Right lung (tissue), 5 donors: ENCODE measurements around the gene FRAS1. TPM values are rescaled to one million over a fixed set of nuclear protein-coding genes. Genes with fewer than 3 reads are reported as not detected.
"Not testable (repeated sequence)": the region's sequence is repeated elsewhere in the genome, so short reads cannot be mapped to it uniquely, and the experiment has no call there.

Experiments
- DNase-seq, 2 donors: peaks; one replicate each; pipeline ENCODE4 v3.0.0-alpha.2; 2013
- polyA plus RNA-seq, 5 donors: library from polyadenylated mRNA; unstranded; fragments of 120-200 nt; gene quantifications; one replicate each; pipeline versions ENCODE4 v1.2.1 to v1.2.3, GENCODE V29; 2013; ENCODE audit warnings: inconsistent platforms in 1 of 5, low replicate concordance in 1 of 5; ENCODE audit not compliant: insufficient read length in 5 of 5, insufficient read depth in 1 of 5

Gene FRAS1
- polyA plus RNA-seq, 5 donors, result 23.5 to 45.6 (median 42.8) TPM

DNA sequence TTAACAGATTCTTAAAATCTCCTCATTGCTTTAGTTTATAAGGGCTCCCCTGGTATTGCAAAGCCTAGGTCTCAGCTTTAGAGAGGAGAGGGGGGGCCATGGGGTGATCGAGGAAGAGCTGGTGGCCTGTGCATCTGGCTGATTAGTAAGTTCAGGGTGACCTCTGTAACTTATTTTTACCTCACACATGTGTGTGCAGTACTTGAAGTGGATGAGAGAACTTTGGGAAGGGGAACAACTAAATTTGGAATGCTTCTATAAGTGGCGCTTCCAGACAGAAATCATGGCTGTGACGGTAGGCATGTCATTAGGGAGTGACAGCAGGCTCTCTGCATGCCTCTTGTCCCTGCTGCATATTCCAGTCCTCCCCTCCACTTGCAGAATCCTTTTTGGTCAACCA lies 41.9 kb downstream of the FRAS1 start:
- no peak for DNase-seq

DNA sequence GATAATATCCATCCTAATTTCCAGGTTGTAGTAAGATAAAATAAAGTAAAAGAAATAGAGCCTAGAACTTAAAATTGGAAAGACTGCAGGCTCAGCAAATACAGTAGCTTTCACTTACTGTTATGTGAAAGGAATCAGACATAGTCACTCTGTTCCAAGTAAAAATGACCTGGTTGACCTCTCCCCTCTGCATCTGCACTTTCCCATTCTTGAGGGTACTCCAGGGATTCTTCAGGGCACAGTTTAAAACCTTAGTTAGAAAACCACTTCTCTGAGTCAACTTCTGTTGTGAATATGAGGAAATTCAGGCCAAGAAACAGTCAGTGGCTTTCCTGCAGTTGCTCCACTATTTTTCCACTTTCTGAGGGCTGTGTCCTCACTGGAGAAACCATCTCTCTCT lies 42.9 kb downstream of the FRAS1 start:
- DNase-seq, result no peak

DNA sequence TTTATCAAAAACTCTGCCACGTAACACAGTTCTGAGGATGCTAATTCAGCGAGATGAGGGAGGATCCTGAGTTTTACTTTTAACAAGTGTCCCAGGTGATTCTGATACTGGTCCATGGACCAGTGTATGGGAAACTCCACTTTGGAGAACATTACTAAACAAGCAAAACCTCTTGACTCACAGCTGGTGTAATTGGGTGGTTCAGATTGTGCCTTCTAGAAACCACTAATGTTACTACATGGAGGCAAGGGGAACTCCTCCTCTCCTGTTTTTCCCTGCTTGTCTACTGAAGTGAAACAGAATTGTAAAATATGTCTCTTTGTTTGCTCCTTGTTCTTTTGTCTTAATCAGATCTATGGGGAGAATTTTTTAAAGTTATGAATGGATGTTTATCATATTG lies 62.6 kb downstream of the FRAS1 start:
- DNase-seq, result no peak

DNA sequence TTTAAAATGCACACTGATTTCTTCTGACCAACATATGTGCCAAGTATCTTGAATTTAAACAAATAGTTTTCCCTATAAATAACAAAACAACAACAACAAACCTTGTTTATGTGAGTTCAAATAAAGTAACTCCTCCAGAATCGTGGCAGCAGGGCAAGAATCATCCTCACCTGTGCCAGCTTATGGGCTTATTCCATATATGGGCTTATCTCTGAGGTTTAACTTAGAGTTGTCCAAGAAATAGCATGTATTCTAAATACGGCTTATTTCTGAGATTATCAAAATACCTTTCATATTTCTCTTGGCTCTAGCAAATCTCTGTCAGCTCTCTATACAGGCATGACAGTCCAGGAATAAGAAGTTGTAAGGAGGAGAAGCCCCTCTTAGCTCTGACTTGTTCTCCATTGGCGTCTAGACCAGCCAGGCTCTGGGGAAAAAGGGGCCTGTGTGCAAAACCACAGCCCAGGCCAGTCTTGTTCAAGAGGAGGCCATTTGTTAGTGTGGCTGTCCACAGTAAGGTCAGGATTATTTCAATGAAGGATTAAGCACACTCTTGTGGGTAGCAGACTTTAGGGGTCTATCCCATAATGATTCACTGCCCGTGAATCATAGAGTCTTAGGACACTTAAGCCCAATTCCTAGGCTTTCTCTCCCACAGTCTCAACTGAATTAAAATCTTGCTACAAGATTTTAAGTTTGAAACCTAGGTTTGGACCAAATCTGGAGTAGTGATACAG lies 63.2 kb downstream of the FRAS1 start:
- DNase-seq, result no peak

DNA sequence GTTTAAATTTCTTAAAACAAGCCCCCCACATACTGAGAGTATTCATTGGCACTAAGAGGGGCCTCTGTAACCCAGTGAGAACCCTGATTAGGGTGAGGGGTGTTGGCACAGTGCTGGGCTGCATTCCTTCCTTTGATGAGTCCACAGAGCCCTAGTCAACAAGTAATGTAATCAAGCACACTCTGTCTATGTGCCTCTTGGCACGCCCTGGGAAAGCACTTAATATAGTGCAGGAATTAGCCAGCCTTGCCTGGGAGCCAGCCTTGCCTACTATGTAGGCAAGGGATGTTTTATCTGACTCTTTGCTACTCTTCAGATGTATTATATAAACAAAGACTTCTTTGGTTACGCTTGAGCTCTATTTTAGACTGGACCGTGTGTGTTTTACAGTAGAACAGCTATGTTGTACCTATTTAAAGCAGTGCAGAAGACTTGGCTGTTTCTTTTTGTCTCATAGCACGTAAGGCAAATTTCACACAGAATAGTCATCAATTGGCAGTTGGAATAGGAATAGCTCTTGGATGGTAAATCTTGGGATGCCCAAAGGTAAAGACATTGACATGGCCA lies 64.3 kb downstream of the FRAS1 start:
- peak; percentile 40 to 48 for DNase-seq

DNA sequence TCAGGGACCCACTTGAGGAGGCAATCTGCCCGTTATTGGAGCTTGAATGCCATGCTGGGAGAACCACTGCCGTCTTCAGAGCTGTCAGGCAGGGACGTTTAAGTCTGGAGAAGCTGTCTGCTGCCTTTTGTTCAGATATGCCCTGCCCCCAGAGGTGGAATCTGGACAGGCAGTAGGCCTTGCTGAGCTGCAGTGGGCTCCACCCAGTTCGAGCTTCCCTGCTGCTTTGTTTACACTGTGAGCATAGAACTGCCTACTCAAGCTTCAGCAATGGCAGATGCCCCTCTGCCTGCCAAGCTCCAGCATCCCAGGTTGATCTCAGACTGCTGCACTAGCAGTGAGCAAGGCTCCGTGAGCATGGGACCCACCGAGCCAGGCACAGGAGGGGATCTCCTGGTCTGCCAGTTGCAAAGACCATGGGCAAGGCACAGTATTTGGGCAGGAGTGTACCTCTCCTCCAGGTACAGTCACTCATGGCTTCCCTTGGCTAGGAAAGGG lies 68.8 kb downstream of the FRAS1 start:
- not testable (repeated sequence) for DNase-seq

DNA sequence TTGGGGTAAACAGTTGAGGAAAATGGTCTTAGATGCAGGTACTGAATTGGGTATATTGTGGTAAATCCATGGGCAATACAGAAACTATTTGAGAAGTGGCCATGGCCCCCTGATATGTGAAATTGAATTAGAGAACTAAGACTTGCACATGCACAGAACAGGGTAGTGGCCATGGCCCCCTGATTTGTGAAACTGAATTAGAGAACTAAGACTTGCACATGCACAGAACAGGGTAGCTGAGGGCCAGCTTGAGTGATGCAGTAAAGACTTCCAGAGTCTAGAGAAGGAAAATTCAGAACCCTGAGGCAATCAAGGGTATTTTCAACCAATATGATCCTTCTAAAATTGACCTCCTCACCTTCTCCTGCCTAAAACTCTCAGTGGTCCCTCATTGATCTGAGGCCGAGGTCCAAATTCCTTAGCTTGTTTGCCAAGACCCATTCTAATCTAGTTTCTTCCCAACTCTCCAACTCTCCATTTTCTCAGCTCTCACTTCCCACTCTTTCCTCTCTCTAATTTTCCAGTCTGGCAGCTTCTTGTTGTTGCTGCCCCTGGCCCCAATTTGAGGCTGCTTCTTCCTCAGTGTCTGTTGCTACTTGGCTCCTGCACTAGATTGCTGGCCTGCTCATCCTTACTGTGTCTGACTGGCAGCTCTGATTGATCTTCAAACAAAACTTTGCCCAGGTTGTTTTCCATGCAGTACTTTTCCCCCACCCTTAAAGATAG lies 72.4 kb downstream of the FRAS1 start:
- DNase-seq, result no peak

DNA sequence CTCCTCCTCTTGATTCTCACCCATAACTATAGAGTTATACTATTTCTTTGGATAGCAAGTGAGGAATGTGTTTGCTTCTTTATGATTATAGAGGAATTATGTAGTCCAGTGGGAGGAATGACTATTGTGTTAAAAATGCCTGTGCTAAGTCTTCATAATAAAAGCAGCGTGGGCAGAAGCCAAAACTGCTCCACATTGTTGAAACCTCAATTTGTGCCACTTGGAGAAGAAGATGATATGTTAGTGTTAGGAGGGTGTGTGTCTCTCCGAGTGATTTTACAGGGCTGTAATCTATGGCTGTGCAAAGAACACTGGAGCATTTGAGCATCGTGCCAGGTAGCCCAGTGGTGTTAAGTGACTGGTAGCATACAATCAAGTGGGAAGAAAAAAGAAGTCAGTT lies 74.3 kb downstream of the FRAS1 start:
- no peak for DNase-seq

DNA sequence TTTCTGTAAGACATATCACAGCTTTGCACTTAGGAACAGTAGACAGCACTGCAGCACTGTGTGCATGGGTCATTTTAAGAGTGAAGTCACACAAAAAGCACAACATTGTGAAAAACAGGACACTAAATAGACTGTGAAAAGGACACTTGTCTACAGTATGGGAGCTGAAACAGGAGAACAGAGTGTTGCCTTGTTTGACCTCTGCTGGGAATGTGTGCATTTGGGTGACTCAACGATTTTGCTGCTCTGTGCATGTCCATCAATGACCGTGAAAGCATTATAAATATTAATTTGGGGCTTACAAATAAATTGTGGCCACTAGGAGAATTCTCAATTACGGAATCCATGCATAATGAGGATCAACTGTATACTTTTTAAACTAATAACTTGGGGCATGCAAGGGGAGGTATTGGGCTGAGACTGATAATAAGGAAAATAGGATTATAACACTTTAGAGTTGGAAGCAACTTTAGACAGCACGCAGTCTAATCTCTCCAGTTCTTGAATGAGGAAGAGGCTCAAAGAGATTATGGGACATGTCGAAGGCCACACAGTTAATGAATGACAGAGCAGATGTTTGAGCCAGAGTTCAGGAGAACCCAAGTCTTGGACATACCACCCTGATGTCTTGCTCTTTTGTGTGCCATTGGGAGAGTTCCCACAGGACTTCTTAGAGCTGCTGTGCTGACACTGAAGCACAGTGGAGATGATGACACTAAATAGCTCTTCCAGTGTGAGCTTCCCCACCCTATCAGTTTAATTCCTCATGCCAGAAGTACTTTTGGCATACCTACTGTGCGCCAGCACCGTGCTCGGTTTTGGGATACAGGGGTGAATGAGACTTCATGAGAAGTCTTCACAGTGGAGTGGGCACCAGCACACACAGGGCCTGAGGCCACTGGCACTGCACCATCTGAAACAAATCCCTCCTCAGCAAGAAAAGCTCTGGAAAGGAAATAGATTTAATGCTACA lies 79.3 kb downstream of the FRAS1 start:
- DNase-seq, result no peak

DNA sequence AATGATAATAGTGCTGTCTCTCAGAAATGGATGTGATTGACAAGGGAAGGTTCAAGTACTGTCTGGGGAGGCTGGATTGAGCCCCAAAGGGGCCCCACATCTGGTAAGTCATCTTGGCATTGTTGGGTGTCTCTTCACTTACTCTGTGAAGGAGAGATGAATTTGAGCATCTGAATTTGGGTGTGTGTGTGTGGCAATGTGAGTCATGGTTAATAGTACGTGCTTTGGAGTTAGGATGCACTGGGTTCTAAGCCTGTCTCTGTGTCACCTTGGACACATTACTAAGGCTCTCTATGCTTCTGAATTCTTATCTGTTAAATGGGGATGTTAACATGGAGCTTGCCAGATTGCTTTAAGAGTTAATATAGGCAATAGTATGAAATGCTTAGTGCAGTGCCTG lies 80.4 kb downstream of the FRAS1 start:
- DNase-seq, result no peak

DNA sequence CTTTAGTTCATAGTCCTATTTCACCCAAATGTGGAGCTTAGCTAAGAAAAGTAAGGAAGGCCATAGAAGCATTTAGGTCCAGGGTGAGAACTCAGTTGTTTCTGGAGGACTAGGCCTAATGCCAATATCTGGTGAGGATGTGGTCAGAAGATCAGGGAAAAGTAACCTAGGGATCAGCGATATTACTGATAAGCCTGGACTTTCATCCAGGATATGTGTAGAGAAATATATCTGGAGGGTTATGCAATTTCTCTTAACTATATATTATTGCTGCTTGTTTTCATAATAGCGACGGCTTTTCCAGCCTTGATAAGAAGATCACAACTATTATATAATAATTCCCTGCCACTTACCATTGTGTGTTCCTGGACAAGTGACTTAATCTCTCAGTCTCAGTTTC lies 81.1 kb downstream of the FRAS1 start:
- no peak for DNase-seq

DNA sequence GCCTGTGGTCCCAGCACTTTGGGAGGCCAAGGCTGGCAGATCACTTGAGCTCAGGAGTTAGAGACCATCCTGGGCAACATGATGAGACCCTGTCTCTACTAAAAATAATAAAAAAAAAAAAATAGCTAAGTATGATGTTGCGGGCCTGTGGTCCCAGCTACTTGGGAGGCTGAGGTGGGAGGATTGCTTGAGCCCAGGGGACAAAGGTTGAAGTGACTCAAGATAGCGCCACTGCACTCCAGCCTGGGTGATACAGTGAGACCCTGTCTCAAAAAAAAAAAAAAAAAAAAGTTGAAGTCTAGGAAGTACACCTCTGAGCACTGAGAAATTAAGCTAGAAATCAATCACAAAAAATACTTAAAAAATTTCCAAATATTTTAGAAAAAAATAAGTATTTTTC lies 86.5 kb downstream of the FRAS1 start:
- no peak for DNase-seq

DNA sequence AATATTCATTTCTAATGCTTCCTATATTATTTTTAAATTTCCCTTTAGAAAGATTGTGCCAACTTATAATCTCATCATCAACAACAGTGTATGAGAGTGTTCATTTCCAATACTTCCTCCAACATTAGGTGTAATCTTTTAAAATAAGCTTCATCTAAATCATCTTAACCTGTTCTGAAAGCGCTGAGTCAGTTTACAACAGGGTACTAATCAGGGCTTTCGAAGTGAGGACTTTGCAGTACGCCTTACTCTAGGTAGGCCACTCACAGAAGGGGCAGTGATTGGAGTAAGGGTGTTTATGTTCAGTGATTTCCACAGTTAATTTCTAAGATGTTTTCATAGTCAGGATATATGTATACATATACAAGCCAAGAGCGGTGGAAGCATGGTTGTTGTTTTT lies 87.9 kb downstream of the FRAS1 start:
- no peak for DNase-seq

DNA sequence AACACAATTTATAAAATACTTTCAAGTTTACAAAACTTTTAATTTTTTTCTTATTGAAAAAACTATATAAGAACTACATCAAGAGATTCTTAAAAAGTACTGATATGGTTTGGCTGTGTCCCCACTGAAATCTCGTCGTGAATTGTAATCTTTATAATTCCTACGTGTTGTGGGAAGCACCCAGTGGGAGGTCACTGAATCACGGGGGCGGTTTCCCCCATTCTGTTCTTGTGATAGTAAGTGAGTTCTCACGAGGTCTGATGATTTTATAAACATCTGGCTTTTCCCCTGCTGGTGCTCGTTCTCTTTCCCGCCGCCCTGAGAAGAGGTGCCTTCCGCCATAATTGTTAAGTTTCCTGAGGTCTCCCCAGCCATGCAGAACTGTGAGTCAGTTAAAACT lies 88.5 kb downstream of the FRAS1 start:
- no peak for DNase-seq

DNA sequence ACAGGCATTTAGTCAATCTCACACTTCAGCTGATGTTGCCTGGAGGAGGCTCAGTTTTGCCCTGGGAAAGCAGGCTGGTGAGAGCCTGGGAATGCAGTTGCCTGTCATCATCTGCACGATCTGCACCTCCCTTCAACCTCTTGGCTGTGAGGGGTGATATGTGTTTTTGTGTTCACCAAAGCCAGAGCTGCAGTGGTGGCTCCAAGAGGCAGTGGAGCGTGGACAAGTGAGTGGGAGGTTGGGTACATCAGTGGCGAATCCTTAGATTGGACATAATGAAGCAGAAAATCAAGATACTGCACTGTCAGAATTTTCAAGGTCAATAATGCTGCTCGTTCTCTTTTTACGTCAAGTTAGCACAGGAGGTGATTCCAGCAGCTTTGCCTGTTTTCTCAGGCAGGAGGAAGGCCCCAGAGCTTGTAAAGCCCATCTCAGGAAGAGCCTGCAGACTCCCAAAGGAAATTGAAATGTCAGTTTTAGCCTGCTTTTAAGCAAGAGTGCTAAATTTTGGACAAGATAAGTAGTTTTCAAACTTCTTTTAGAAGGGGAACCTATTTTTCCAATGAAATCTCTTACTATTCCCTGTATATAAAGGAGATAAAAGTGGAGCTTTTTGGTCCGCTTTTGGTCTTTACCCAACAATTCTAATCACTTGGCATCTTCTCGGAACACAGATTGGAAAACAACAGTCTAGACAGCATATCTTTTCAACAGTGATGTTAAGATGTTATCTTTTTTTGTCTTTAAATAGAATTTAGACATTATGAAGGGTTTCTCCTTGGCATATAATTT lies 92.8 kb downstream of the FRAS1 start:
- DNase-seq, result no peak

DNA sequence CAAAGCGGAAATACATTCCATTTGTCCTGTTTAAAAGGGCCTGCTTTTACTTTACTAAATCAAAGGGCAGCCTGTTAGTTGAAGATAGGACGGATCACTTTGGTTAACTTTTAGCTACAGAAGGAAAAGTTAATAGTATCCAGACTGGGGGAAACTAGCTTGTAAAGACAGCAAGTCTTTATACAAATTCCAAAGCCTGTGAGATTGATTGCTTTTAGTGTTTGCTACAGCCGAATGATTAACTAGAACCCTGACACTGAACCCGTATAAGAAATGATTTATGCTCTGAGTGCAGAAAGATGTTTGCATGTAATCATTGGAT lies 93.4 kb downstream of the FRAS1 start:
- no peak for DNase-seq

DNA sequence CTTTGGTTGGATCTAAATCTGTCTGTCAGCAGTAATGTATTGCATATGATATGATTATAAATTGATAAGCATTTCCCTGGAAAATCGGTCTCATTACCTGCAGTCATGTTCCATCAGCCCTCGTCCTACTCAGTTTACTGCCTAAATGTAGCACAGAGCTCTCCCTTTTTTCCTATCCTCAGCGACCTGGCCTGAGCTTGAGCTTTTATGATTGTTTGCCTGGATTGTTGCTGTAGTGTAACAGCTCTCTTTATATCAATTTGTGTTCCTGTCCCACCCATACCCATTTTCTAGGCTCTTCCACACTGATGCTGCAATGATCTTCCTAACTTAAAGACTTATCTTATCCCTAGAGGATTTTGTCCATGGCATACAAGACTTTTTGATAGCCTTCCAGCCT lies 95.7 kb downstream of the FRAS1 start:
- DNase-seq, result no peak

DNA sequence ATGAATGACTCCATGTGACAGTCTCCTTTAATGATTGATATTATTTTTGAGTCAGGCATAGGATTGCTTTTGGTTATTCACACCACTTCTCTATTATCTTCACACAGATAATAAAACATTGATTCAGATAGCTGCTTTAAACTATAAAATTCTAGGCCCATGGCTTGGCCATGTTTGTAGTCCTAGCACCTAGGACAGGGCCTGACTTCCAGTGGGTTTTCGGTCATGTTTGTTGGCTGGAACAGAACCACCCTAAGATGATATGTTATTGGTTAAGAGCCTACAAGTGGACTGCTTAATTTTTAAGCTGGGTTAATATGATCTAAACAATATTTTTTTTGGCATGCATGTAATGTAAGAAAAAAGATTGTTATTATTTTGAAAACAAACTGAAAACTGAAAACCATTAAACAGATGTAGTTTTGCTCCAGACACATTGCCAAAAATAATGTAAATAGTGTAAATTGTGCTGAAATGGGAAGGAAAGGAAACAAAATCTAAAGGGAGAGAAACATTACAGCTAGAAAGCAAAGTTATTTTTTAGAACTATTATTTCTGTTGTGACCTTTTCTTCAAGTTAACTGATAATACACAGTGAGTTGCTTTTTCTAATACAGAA lies 98.0 kb downstream of the FRAS1 start:
- peak; percentile 25 to 37 for DNase-seq

DNA sequence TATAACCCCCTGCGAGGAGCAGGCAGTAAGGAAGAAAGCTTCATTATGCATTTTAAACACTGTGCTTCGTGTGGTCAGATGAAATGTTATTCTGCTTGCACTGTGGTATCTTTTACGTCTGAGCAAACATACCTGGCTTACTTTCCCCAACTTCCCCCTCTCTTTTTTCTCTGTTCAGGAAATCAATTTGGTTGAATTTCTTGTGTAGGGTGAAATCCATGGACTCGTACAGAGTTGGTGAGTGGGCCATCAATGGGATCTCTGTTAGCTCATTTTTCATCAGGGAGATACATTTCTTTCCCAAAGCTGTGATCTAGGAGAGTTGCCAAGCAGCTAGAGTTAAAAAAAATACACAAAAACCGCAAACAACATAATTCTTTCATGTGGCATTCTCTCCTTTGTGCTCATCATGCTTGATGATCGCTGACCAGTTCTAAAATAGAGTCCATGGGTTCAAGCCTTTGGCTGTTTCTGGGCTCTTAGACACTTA lies 98.5 kb downstream of the FRAS1 start:
- no peak for DNase-seq

DNA sequence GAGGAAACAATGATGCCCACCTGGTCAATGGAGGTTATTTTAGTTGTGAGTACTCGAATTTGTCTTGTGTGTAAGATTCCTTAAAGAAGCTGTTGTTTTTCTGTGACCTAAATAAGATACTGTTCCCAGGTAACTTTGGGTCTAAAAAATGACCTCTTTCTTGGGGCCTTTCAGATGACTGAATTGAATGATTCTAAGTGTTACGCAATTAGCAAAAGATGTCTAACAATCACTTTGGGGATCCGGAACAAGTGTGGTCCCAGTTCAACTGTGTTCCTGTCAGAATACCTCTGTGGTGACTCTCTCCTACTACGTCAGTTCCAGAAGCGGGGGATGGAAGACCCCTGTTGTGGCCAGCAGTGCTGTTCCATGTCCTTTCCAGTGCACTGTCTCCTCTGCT lies 99.4 kb downstream of the FRAS1 start:
- no peak for DNase-seq

DNA sequence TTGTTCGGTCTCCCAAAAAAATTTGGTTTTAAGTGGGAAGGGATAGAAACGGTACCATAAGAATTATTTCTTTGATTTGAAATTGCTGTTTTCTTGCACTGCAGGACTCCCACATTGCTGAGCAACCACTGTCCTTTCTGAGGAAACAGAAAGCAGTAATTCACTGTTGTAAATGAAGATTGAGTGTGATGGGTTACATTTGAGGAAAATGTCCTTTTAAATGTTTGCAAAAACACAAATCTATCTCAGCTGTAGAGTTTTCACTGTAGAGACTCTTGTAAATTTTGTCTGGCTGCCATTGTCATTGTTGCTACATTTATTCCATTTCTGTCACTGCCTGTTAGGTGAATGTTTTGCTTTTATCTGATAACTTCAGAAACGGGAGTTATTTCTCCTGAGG lies 105.2 kb downstream of the FRAS1 start:
- no peak for DNase-seq
